Upper lobe of left lung (tissue), 6 donors: ENCODE measurements around the gene TENM4. TPM values are rescaled to one million over a fixed set of nuclear protein-coding genes. Genes with fewer than 3 reads are reported as not detected.

Experiments
- ATAC-seq, 2 donors: fragments of 200-7000 bp; cut with Tn5 transposase; one replicate each; pipeline ENCODE4 v1.9.1; 2022; ENCODE audit warnings: mild to moderate bottlenecking in 2 of 2, moderate library complexity in 2 of 2; ENCODE audit not compliant: low FRiP score in 2 of 2
- DNase-seq, 2 donors: peaks; one replicate each; pipeline ENCODE4 v3.0.0-alpha.2; 2019 to 2020
- H3K27ac ChIP-seq, 4 donors: fragments of 200-600 bp; sonication (generic); one replicate each; pipeline ENCODE4 v1.5.1; 2016 to 2019
- H3K27me3 ChIP-seq, 4 donors: fragments of 200-600 bp; sonication (generic); one replicate each; pipeline ENCODE4 v1.5.1; 2017 to 2019
- H3K36me3 ChIP-seq, 4 donors: fragments of 200-600 bp; sonication (generic); one replicate each; pipeline ENCODE4 v1.5.1; 2016 to 2019
- H3K4me1 ChIP-seq, 4 donors: fragments of 200-600 bp; sonication (generic); one replicate each; pipeline ENCODE4 v1.5.1; 2018 to 2019
- H3K4me3 ChIP-seq, 4 donors: fragments of 200-600 bp; sonication (generic); one replicate each; pipeline ENCODE4 v1.5.1; 2017 to 2019; ENCODE audit warnings: mild to moderate bottlenecking in 2 of 4, moderate library complexity in 1 of 4
- H3K9me3 ChIP-seq, 4 donors: fragments of 200-600 bp; sonication (generic); one replicate each; pipeline ENCODE4 v1.5.1; 2018 to 2019
- CTCF ChIP-seq, 6 experiments: fragments of 450-650 bp in 4 of 6; fragments of 200-600 bp in 2 of 6; sonication (generic) in 2 of 6; IDR thresholded peaks; one replicate each; pipeline ENCODE4 v1.5.1; 2016 to 2019; ENCODE audit warnings: antibody characterized with exemption in 6 of 6
- EP300 ChIP-seq, 4 donors: sonication (generic); formaldehyde crosslinking; IDR thresholded peaks; one replicate each; pipeline ENCODE4 v1.5.1; 2017; ENCODE audit warnings: antibody characterized with exemption in 4 of 4, control low read depth in 2 of 4
- POLR2A ChIP-seq, 4 donors: fragments of 450-650 bp; IDR thresholded peaks; one replicate each; pipeline ENCODE4 v1.5.1; 2016 to 2017; ENCODE audit warnings: antibody characterized with exemption in 4 of 4, mild to moderate bottlenecking in 2 of 4
- POLR2AphosphoS5 ChIP-seq, 2 donors: sonication (generic); formaldehyde crosslinking; IDR thresholded peaks; one replicate each; pipeline ENCODE4 v1.5.1; 2017; ENCODE audit warnings: antibody characterized with exemption in 2 of 2
- WGBS, 2 donors: methylation state at CpG; one replicate each; pipeline ENCODE4 v1.1.5; 2017 to 2018; 5-methylcytosine and 5-hydroxymethylcytosine counted together
- total RNA-seq, 6 donors: library from RNA; depleted of rRNA in 4 of 6; stranded (reverse); fragments of >200 nt in 4 of 6; gene quantifications; one replicate each; pipeline versions ENCODE4 v1.1.0 to v1.2.1, GENCODE V29; 2016 to 2021
- donor health status: DM: no; HTN: no; CAD: no; lungs with moderate emphysema.
- donor health status: DM: no; HTN: yes; CAD: no; lungs with severe emphysema.

The TENM4 gene
- total RNA-seq, 6 donors from 2014 or later = 0.11 to 20.0 (median 3.7) TPM

- peaks cover 30 to 43% (median 41%) of the 10 kb centered on the region in 4 donors for H3K4me1 ChIP-seq
- WGBS, 2 donors = 4% methylated on average over 12 to 31 of the region's 31 CpGs
- peak overlapping the region; percentile 10 to 54 (median 42) for H3K4me3 ChIP-seq
- H3K27me3 ChIP-seq = peaks cover 0 to 44% (median 24%) of the 10 kb centered on the region in 4 donors
- no peaks in the 10 kb centered on the region for H3K9me3 ChIP-seq
- no peaks in the 10 kb centered on the region for H3K36me3 ChIP-seq
- ATAC-seq (peak in 1 of 2 donors; percentile 46), DNase-seq (peak in 1 of 2 donors; percentile 56)
- TF ChIP-seq CTCF (IDR thresholded peaks at IDR 0.05) (no peak), EP300 (IDR thresholded peaks at IDR 0.05) (no peak), POLR2A (IDR thresholded peaks at IDR 0.05) (no peak), POLR2AphosphoS5 (IDR thresholded peaks at IDR 0.05) (no peak)
- peak overlapping the region in 1 of 4 donors; percentile 32 for H3K27ac ChIP-seq
Measured at GRCh38 chr11:79437981-79438630, 2.7 kb downstream of the TENM4 start.

GRCh38 chr11:79437278-79437980, 3.4 kb downstream of the TENM4 start:
- ATAC-seq (peak in 1 of 2 donors; percentile 81), DNase-seq (peak; percentile 41 to 93)
- H3K36me3 ChIP-seq = no peaks in the 10 kb centered on the region
- 0 to 2% methylated on average over 4 to 45 of the region's 74 CpGs for WGBS, 2 donors
- H3K4me1 ChIP-seq = peaks cover 30 to 43% (median 41%) of the 10 kb centered on the region in 4 donors
- no peaks in the 10 kb centered on the region for H3K9me3 ChIP-seq
- peaks cover 0 to 44% (median 24%) of the 10 kb centered on the region in 4 donors for H3K27me3 ChIP-seq
- H3K27ac ChIP-seq = peak overlapping the region in 3 of 4 donors; percentile 7 to 37 (median 32)
- peak overlapping the region in 3 of 4 donors; percentile 33 to 54 (median 50) for H3K4me3 ChIP-seq
- no peak for TF ChIP-seq POLR2AphosphoS5 (IDR thresholded peaks at IDR 0.05)
- no peak for TF ChIP-seq EP300 (IDR thresholded peaks at IDR 0.05)
- no peak for TF ChIP-seq POLR2A (IDR thresholded peaks at IDR 0.05)
- TF ChIP-seq CTCF (IDR thresholded peaks at IDR 0.05) = no peak

GRCh38 chr11:79436919-79437277, 3.9 kb downstream of the TENM4 start:
- Histone ChIP-seq H3K27me3 (peaks cover 0 to 44% (median 24%) of the 10 kb centered on the region in 4 donors), H3K9me3 (no peaks in the 10 kb centered on the region), H3K4me1 (peaks cover 30 to 43% (median 41%) of the 10 kb centered on the region in 4 donors), H3K27ac (no peak overlapping the region), H3K4me3 (peak overlapping the region in 3 of 4 donors; percentile 33 to 54 (median 50)), H3K36me3 (no peaks in the 10 kb centered on the region)
- 7 to 13% methylated on average over 5 to 10 of the region's 10 CpGs for WGBS, 2 donors
- no peak for DNase-seq
- no peak for ATAC-seq
- TF ChIP-seq POLR2AphosphoS5 (IDR thresholded peaks at IDR 0.05) (no peak), CTCF (IDR thresholded peaks at IDR 0.05) (no peak), EP300 (IDR thresholded peaks at IDR 0.05) (no peak), POLR2A (IDR thresholded peaks at IDR 0.05) (no peak)

- WGBS, 2 donors = 52 to 59% methylated on average over 2 of the region's 2 CpGs
- Histone ChIP-seq H3K4me1 (peaks cover 18 to 25% (median 21%) of the 10 kb centered on the region in 4 donors), H3K27ac (no peak overlapping the region), H3K27me3 (peaks cover 0 to 25% (median 16%) of the 10 kb centered on the region in 4 donors), H3K4me3 (no peak overlapping the region), H3K36me3 (no peaks in the 10 kb centered on the region), H3K9me3 (no peaks in the 10 kb centered on the region)
- no peak for DNase-seq
- no peak for ATAC-seq
- TF ChIP-seq POLR2A (IDR thresholded peaks at IDR 0.05) (no peak), EP300 (IDR thresholded peaks at IDR 0.05) (no peak), POLR2AphosphoS5 (IDR thresholded peaks at IDR 0.05) (no peak), CTCF (IDR thresholded peaks at IDR 0.05) (no peak)
Measured at GRCh38 chr11:79434283-79434682, 6.5 kb downstream of the TENM4 start.
